NCI-H187 (cell line): Measurements from ENCODE around the gene FAM149B1.
"Not testable (repeated sequence)": the region's sequence is repeated elsewhere in the genome, so short reads cannot be mapped to it uniquely, and the experiment has no call there.

Experiments used
- DNase-seq, 2 experiments: peaks; one replicate each; lab custom pipeline; 2025; lab: John Stamatoyannopoulos, UW

FAM149B1 gene

GRCh38 chr10:73167783-73168464 is at the start of gene FAM149B1, which contains the start of gene ECD:
Gene FAM149B1 (plus strand): TSS chr10:73168119. CDS start chr10:73168340, 221 bp downstream.
Gene ECD (minus strand): TSS chr10:73168008. CDS start chr10:73163937, 4,071 bp downstream.
- peak; percentile 31 to 69 for DNase-seq

DNA sequence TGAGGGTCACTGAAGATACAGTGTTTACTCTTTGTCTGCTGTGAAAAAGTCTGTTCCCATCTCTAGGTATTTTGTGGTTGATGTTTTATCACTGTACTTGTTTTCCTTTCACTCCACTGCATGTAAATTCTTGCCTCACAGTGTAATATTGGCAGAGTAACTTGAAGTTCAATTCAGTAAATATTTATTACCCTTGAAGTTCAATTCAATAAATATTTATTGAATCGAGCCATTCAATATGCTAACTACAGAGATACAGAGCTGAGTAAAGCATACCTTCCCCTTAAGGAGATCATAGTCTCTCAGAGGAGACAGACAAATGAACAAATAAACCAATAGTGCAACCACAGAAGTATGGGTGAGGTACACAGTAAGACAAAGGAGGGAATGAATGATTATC is 48.5 kb upstream of the FAM149B1 start:
- DNase-seq = no peak

- no peak for DNase-seq
Measured at GRCh38 chr10:73119952-73120351, 48.0 kb upstream of the FAM149B1 start.

DNA sequence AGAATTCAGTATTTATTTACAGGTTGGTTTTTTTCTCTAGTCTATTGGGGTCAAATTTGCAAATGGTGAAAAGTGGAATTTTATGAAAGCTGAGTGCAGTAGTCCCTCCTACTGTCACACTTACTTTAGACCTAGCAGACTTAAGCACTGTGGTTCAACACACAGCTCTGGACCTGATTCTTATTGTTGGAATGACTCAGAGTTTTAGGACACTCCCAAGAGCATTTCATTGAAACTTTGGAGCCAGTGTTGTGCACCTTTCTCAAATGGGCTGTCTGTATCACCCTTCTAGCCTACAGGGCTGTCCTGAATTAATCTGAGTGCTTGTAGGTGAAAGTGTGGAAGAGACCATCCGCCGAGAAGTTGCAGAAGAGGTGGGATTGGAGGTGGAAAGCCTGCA is 41.6 kb upstream of the FAM149B1 start:
- no peak for DNase-seq

DNA sequence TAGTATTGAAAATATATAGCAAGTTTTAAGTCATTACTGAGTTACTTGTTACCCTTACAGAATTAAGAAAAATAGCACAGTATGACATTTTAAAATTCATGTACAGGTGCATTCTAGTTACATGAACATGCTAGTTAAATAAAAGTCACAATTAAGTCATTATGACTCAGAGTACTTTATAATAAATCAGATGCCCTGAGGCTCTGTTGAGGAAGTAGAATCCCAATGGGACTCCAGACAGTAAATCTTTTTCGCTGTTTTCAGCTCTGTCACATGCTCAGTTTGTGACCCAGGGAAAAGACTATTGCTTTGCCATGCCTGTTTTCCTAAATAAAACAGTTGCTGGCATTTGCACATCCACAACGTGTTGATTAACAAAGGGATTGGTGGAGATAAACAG is 36.6 kb upstream of the FAM149B1 start:
- DNase-seq = no peak

GRCh38 chr10:73131913-73132686 is 35.8 kb upstream of the FAM149B1 start:
- no peak for DNase-seq

GRCh38 chr10:73134727-73135126 is 33.2 kb upstream of the FAM149B1 start:
- no peak for DNase-seq

- DNase-seq = no peak
Measured at GRCh38 chr10:73136627-73137026, 31.3 kb upstream of the FAM149B1 start.

GRCh38 chr10:73139251-73139650 is 28.7 kb upstream of the FAM149B1 start:
- no peak for DNase-seq

DNA sequence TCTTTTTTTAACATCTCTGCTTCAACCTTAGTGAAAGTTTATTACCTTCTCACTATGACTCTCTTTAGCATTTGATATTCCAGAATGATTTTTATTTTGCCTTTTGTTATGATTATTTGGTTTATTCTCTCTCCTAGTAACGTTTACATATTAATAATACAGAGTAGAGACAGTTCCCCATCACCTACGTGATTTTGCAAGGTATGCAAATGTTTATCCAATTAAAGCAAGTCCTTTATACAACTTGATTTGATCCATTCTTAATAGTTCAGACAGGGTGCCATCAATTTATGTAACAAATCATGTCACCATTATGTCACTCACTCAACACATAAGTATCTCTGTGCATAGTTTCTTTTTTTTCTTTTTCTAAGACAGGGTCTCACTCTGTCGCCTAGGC is 26.3 kb upstream of the FAM149B1 start:
- no peak for DNase-seq

GRCh38 chr10:73150633-73151413 is 17.1 kb upstream of the FAM149B1 start:
- DNase-seq = not testable (repeated sequence)

GRCh38 chr10:73152009-73152408 is 15.9 kb upstream of the FAM149B1 start:
- no peak for DNase-seq

DNA sequence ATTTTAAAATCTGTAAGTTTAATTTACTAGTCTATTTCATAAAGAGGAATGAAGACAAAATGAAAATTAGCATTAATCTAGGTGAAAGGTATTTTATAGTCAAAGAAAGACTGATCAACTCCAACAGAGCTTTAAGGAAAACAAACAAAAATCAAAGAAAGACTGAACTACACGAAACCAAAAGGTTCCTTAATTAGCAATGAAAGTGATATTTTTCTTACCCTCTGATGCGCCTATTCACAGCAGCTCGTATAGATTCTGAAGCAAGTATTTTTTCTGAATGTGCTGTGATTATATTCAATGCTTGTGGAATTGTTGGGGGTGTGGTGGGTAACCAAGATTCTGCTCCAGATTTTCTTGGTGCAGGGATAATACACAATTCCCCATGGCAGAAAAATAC is 11.9 kb upstream of the FAM149B1 start:
- DNase-seq = no peak

- DNase-seq = no peak
Measured at GRCh38 chr10:73159038-73159648, 8.8 kb upstream of the FAM149B1 start.

- DNase-seq = no peak
Measured at GRCh38 chr10:73161079-73161478, 6.8 kb upstream of the FAM149B1 start.

- no peak for DNase-seq
Measured at GRCh38 chr10:73161662-73162061, 6.3 kb upstream of the FAM149B1 start.

DNA sequence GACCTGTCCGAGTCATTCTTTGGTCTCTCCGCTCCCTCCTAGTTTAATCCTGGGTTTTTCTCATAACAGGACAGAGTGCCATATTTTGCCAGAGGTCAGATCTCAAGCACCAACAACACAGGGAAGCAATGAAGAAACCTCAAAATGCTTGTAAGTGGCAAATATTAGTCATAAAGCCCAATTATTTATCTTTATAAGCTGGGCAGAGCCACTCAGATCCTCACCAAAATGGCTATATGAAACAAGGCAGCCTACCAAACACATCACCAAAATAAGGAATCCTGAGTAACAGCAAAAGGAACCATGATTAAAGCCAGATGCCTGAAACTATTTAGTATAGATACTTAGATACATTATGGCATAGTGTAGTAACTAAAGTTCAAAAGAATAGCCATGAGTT is 4.8 kb upstream of the FAM149B1 start:
- no peak for DNase-seq

GRCh38 chr10:73166972-73167371 is 947 bp upstream of the FAM149B1 start:
- DNase-seq = no peak

DNA sequence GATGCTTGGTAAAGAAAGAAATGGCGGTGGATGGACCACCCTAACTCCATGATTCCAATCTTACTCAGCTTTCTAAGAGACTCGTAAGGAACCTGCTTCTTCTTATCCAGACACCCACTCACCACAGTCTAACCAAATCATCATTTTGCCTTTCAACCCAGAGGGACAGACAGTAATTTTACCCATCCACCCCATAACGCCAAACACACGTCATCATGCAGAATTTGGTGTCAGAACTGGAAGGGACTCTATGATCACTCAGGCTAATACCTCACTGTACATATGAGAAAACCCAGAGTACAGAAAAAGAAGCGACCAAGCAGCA is 499 bp upstream of the FAM149B1 start:
- DNase-seq = no peak

DNA sequence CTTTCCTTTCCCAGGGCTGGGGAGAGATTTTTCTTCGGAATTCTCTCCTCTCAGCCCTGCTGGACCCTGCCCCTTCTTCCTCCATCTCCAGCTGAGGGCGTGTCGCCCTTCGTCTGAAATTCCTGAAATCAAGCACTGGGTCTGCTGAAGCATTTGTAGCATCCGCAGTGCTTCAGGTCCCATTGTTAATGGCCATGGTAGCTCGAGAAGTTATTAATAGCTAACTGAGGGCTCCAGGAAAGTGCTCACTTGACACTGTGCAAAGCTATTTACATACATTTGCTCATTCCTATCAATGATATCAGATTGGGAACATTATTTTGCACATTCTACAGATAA is 515 bp downstream of the FAM149B1 start:
- DNase-seq = no peak

- DNase-seq = no peak
Measured at GRCh38 chr10:73169320-73169719, 1.4 kb downstream of the FAM149B1 start.

- no peak for DNase-seq
Measured at GRCh38 chr10:73172867-73173266, 4.9 kb downstream of the FAM149B1 start.
